Parathyroid adenoma (tissue), 2 donors: ENCODE measurements around the gene PRDM16.

Experiments used
- H2AFZ ChIP-seq: fragments of 300-600 bp; sonication (generic); one replicate; pipeline ENCODE4 v1.7.0; 2017; ENCODE audit warnings: antibody characterized with exemption, mild to moderate bottlenecking
- H3K27ac ChIP-seq: fragments of 300-600 bp; sonication (generic); one replicate; pipeline ENCODE4 v1.7.0; 2017
- H3K27me3 ChIP-seq: fragments of 300-600 bp; sonication (generic); one replicate; pipeline ENCODE4 v1.7.0; 2017; ENCODE audit warnings: low read length; ENCODE audit not compliant: control insufficient read depth, insufficient read depth
- H3K36me3 ChIP-seq: fragments of 300-600 bp; sonication (generic); one replicate; pipeline ENCODE4 v1.7.0; 2017; ENCODE audit warnings: low read length; ENCODE audit not compliant: control insufficient read depth, insufficient read depth
- H3K4me1 ChIP-seq: fragments of 300-600 bp; sonication (generic); one replicate; pipeline ENCODE4 v1.7.0; 2017; ENCODE audit warnings: control low read depth
- H3K4me2 ChIP-seq: fragments of 300-600 bp; sonication (generic); one replicate; pipeline ENCODE4 v1.7.0; 2017; ENCODE audit warnings: low read length
- H3K4me3 ChIP-seq: fragments of 300-600 bp; sonication (generic); one replicate; pipeline ENCODE4 v1.7.0; 2017; ENCODE audit warnings: low read depth, low read length
- H3K79me2 ChIP-seq: fragments of 300-600 bp; sonication (generic); one replicate; pipeline ENCODE4 v1.7.0; 2017; ENCODE audit warnings: control low read depth
- H3K9ac ChIP-seq: fragments of 300-600 bp; sonication (generic); one replicate; pipeline ENCODE4 v1.7.0; 2017; ENCODE audit warnings: mild to moderate bottlenecking
- H3K9me3 ChIP-seq: fragments of 300-600 bp; sonication (generic); one replicate; pipeline ENCODE4 v1.7.0; 2017; ENCODE audit warnings: low read length; ENCODE audit not compliant: control insufficient read depth
- CTCF ChIP-seq: fragments of 300-600 bp; sonication (generic); IDR thresholded peaks from one replicate; pipeline ENCODE4 v1.7.0; 2017; ENCODE audit warnings: antibody characterized with exemption, mild to moderate bottlenecking
- donor health status: primary hyperparathyroidism.

PRDM16 gene

GRCh38 chr1:3061981-3062615, 6.9 kb upstream of the PRDM16 start:
- Histone ChIP-seq H3K9me3 (no peaks in the 10 kb centered on the region), H3K27me3 (no peaks in the 10 kb centered on the region), H3K9ac (no peak overlapping the region), H3K4me3 (no peak overlapping the region), H3K4me1 (no peaks in the 10 kb centered on the region), H3K4me2 (no peak overlapping the region), H2AFZ (no peak overlapping the region), H3K27ac (no peak overlapping the region), H3K36me3 (no peaks in the 10 kb centered on the region), H3K79me2 (no peaks in the 10 kb centered on the region)
- TF ChIP-seq CTCF: no peak

- Histone ChIP-seq H3K27me3 (no peaks in the 10 kb centered on the region), H3K9ac (no peak overlapping the region), H3K79me2 (no peaks in the 10 kb centered on the region), H3K4me2 (peak overlapping the region; percentile 77), H3K4me1 (no peaks in the 10 kb centered on the region), H3K9me3 (no peaks in the 10 kb centered on the region), H3K4me3 (peak overlapping the region; percentile 46), H3K27ac (no peak overlapping the region), H2AFZ (no peak overlapping the region), H3K36me3 (no peaks in the 10 kb centered on the region)
- no peak for TF ChIP-seq CTCF
Measured at GRCh38 chr1:3062616-3063378, 6.2 kb upstream of the PRDM16 start.

- Histone ChIP-seq H3K9ac (no peak overlapping the region), H3K4me1 (no peaks in the 10 kb centered on the region), H3K4me3 (peak overlapping the region; percentile 46), H3K27me3 (no peaks in the 10 kb centered on the region), H3K36me3 (no peaks in the 10 kb centered on the region), H3K79me2 (no peaks in the 10 kb centered on the region), H3K9me3 (no peaks in the 10 kb centered on the region), H3K4me2 (peak overlapping the region; percentile 77), H2AFZ (no peak overlapping the region), H3K27ac (no peak overlapping the region)
- TF ChIP-seq CTCF: no peak
Measured at GRCh38 chr1:3063379-3064295, 5.4 kb upstream of the PRDM16 start.

GRCh38 chr1:3064296-3064850, 4.6 kb upstream of the PRDM16 start:
- TF ChIP-seq CTCF: no peak
- H3K4me1 ChIP-seq: no peaks in the 10 kb centered on the region
- H3K79me2 ChIP-seq: no peaks in the 10 kb centered on the region
- no peaks in the 10 kb centered on the region for H3K36me3 ChIP-seq
- no peak overlapping the region for H2AFZ ChIP-seq
- no peaks in the 10 kb centered on the region for H3K9me3 ChIP-seq
- no peak overlapping the region for H3K27ac ChIP-seq
- no peak overlapping the region for H3K9ac ChIP-seq
- H3K4me3 ChIP-seq: peak overlapping the region; percentile 46
- H3K27me3 ChIP-seq: no peaks in the 10 kb centered on the region
- no peak overlapping the region for H3K4me2 ChIP-seq
